HAP-1 (cell line): ENCODE measurements around the gene SECISBP2.

ENCODE experiments used
- DNase-seq, 2 experiments: peaks; one replicate each; pipeline ENCODE4 v3.0.0-alpha.2; 2016 to 2020; ENCODE audit warnings: low spot score in 2 of 2
- H3K27me3 ChIP-seq: fragments of 250-450 bp; sonication (Bioruptor Pico); 2 replicates; pipeline ENCODE4 v1.5.1; 2020; ENCODE audit warnings: low read depth, mild to moderate bottlenecking, moderate library complexity
- H3K36me3 ChIP-seq: fragments of 250-450 bp; sonication (Bioruptor Pico); replicated peaks from 2 replicates; pipeline ENCODE4 v1.5.1; 2020; ENCODE audit warnings: mild to moderate bottlenecking
- H3K4me1 ChIP-seq: fragments of 250-450 bp; sonication (Bioruptor Pico); 2 replicates; pipeline ENCODE4 v1.5.1; 2020; ENCODE audit warnings: mild to moderate bottlenecking
- H3K4me3 ChIP-seq: fragments of 250-450 bp; sonication (Bioruptor Pico); 2 replicates; pipeline ENCODE4 v1.5.1; 2020; ENCODE audit warnings: mild to moderate bottlenecking, moderate library complexity
- H3K9me3 ChIP-seq: fragments of 250-450 bp; sonication (Bioruptor Pico); 2 replicates; pipeline ENCODE4 v1.5.1; 2020; ENCODE audit warnings: mild to moderate bottlenecking, moderate library complexity
- in situ Hi-C: fragments of 300-500 bp; cut with MboI; formaldehyde crosslinking; loops from 3 replicates; pipeline ENCODE4 v1.14.3; 2020; ENCODE audit warnings: low sequenced_read_pairs, inconsistent platforms, mixed read lengths

The SECISBP2 gene

GRCh38 chr9:89380437-89381307 lies 62.4 kb downstream of the SECISBP2 start:
- no peaks in the 10 kb centered on the region for H3K27me3 ChIP-seq
- H3K4me3 ChIP-seq = no peak overlapping the region
- no peaks in the 10 kb centered on the region for H3K4me1 ChIP-seq
- H3K9me3 ChIP-seq = no peaks in the 10 kb centered on the region
- in situ Hi-C loops = no loop called here
- DNase-seq = no peak
- H3K36me3 ChIP-seq = no peaks in the 10 kb centered on the region; the same call in 1 of the 2 replicates

GRCh38 chr9:89381308-89381609 lies 63.0 kb downstream of the SECISBP2 start:
- Histone ChIP-seq H3K36me3 (peaks cover 2% of the 10 kb centered on the region; the same call in 1 of the 2 replicates), H3K27me3 (no peaks in the 10 kb centered on the region)

GRCh38 chr9:89382026-89382986 lies 64.0 kb downstream of the SECISBP2 start:
- no peak for DNase-seq
- no peak overlapping the region for H3K4me3 ChIP-seq
- H3K36me3 ChIP-seq = peaks cover 5% of the 10 kb centered on the region; the same call in 1 of the 2 replicates
- no peaks in the 10 kb centered on the region for H3K27me3 ChIP-seq
- H3K4me1 ChIP-seq = no peaks in the 10 kb centered on the region
- in situ Hi-C loops = no loop called here
- H3K9me3 ChIP-seq = no peaks in the 10 kb centered on the region

More at GRCh38 chr9:89381308-89381609, 63.0 kb downstream of the SECISBP2 start:
- Histone ChIP-seq H3K4me3 (no peak overlapping the region), H3K4me1 (no peaks in the 10 kb centered on the region), H3K9me3 (no peaks in the 10 kb centered on the region)
- no peak for DNase-seq
- in situ Hi-C loops = no loop called here

GRCh38 chr9:89383030-89383720 lies 64.9 kb downstream of the SECISBP2 start:
- Histone ChIP-seq H3K4me1 (no peaks in the 10 kb centered on the region), H3K27me3 (no peaks in the 10 kb centered on the region), H3K36me3 (peaks cover 8% of the 10 kb centered on the region), H3K4me3 (no peak overlapping the region), H3K9me3 (no peaks in the 10 kb centered on the region)
- no peak for DNase-seq
- in situ Hi-C loops = no loop called here

GRCh38 chr9:89383721-89384300 lies 65.5 kb downstream of the SECISBP2 start:
- in situ Hi-C loops = no loop called here
- no peak for DNase-seq
- Histone ChIP-seq H3K4me3 (no peak overlapping the region), H3K9me3 (no peaks in the 10 kb centered on the region), H3K36me3 (peaks cover 11% of the 10 kb centered on the region), H3K27me3 (no peaks in the 10 kb centered on the region), H3K4me1 (no peaks in the 10 kb centered on the region)

GRCh38 chr9:89384783-89385182 lies 66.5 kb downstream of the SECISBP2 start:
- Histone ChIP-seq H3K4me1 (no peaks in the 10 kb centered on the region), H3K4me3 (no peak overlapping the region), H3K27me3 (no peaks in the 10 kb centered on the region), H3K9me3 (no peaks in the 10 kb centered on the region), H3K36me3 (peaks cover 14% of the 10 kb centered on the region)
- DNase-seq = no peak
- in situ Hi-C loops = no loop called here

GRCh38 chr9:89386206-89386605 lies 67.9 kb downstream of the SECISBP2 start:
- Histone ChIP-seq H3K36me3 (peaks cover 17% of the 10 kb centered on the region), H3K27me3 (no peaks in the 10 kb centered on the region), H3K4me3 (no peak overlapping the region), H3K4me1 (no peaks in the 10 kb centered on the region), H3K9me3 (no peaks in the 10 kb centered on the region)
- in situ Hi-C loops = no loop called here
- DNase-seq = no peak

GRCh38 chr9:89386797-89387196 lies 68.5 kb downstream of the SECISBP2 start:
- H3K27me3 ChIP-seq = no peaks in the 10 kb centered on the region
- no peak overlapping the region for H3K4me3 ChIP-seq
- no peaks in the 10 kb centered on the region for H3K4me1 ChIP-seq
- H3K36me3 ChIP-seq = peaks cover 17% of the 10 kb centered on the region
- H3K9me3 ChIP-seq = no peaks in the 10 kb centered on the region
- in situ Hi-C loops = no loop called here
- DNase-seq = no peak

GRCh38 chr9:89387197-89387849 lies 69.0 kb downstream of the SECISBP2 start:
- Histone ChIP-seq H3K4me1 (no peaks in the 10 kb centered on the region), H3K27me3 (no peaks in the 10 kb centered on the region), H3K9me3 (no peaks in the 10 kb centered on the region), H3K4me3 (no peak overlapping the region), H3K36me3 (peaks cover 17% of the 10 kb centered on the region)
- in situ Hi-C loops = no loop called here
- no peak for DNase-seq

- Histone ChIP-seq H3K36me3 (peaks cover 22% of the 10 kb centered on the region), H3K9me3 (no peaks in the 10 kb centered on the region), H3K4me3 (no peak overlapping the region), H3K4me1 (no peaks in the 10 kb centered on the region), H3K27me3 (no peaks in the 10 kb centered on the region)
- in situ Hi-C loops = no loop called here
- DNase-seq = no peak
These were observed 70.0 kb downstream of the SECISBP2 start for GRCh38 chr9:89388084-89388867.

GRCh38 chr9:89388868-89389177 lies 70.5 kb downstream of the SECISBP2 start:
- Histone ChIP-seq H3K27me3 (no peaks in the 10 kb centered on the region), H3K4me1 (no peaks in the 10 kb centered on the region), H3K36me3 (peaks cover 22% of the 10 kb centered on the region), H3K4me3 (no peak overlapping the region), H3K9me3 (no peaks in the 10 kb centered on the region)
- in situ Hi-C loops = no loop called here
- no peak for DNase-seq

GRCh38 chr9:89390068-89390555 lies 71.8 kb downstream of the SECISBP2 start:
- Histone ChIP-seq H3K4me1 (no peaks in the 10 kb centered on the region), H3K36me3 (peaks cover 22% of the 10 kb centered on the region), H3K9me3 (no peaks in the 10 kb centered on the region), H3K27me3 (no peaks in the 10 kb centered on the region), H3K4me3 (no peak overlapping the region)
- in situ Hi-C loops = no loop called here
- no peak for DNase-seq
